Esophagus muscularis mucosa (tissue), 4 donors: Measurements from ENCODE around the gene NR1H3. TPM values are rescaled to one million over a fixed set of nuclear protein-coding genes. Genes with fewer than 3 reads are reported as not detected.
"Not testable (repeated sequence)": the region's sequence is repeated elsewhere in the genome, so short reads cannot be mapped to it uniquely, and the experiment has no call there.

Experiments
- DNase-seq: peaks from one replicate; pipeline ENCODE4 v3.0.0-alpha.2; 2017; ENCODE audit errors: extremely low spot score
- H3K27ac ChIP-seq, 4 donors: fragments of 200-600 bp; sonication (generic); replicated peaks in 1 of 4; 1 replicate in 3 of 4; 2 replicates in 1 of 4; pipeline ENCODE4 v1.5.1; 2016 to 2019; ENCODE audit warnings: mild to moderate bottlenecking in 1 of 4
- H3K27me3 ChIP-seq, 4 donors: fragments of 200-600 bp; sonication (generic); one replicate each; pipeline versions ENCODE4 v1.5.1 to v1.6.0; 2016 to 2019
- H3K36me3 ChIP-seq, 4 donors: fragments of 200-600 bp; sonication (generic); one replicate each; pipeline ENCODE4 v1.5.1; 2016 to 2019
- H3K4me1 ChIP-seq, 4 donors: fragments of 200-600 bp; sonication (generic); one replicate each; pipeline ENCODE4 v1.5.1; 2016 to 2019
- H3K4me3 ChIP-seq, 4 donors: fragments of 200-600 bp; sonication (generic); 1 replicate in 2 of 4; 2 replicates in 2 of 4; pipeline ENCODE4 v1.5.1; 2016 to 2019; ENCODE audit warnings: mild to moderate bottlenecking in 4 of 4, moderate library complexity in 1 of 4
- H3K9me3 ChIP-seq, 4 donors: fragments of 200-600 bp; sonication (generic); 1 replicate in 3 of 4; 2 replicates in 1 of 4; pipeline ENCODE4 v1.5.1; 2016 to 2019
- EP300 ChIP-seq: sonication (generic); formaldehyde crosslinking; IDR thresholded peaks from one replicate; pipeline ENCODE4 v1.6.1; 2017; ENCODE audit warnings: antibody characterized with exemption
- POLR2A ChIP-seq: fragments of 450-650 bp; IDR thresholded peaks from one replicate; pipeline ENCODE4 v1.6.1; 2017; ENCODE audit warnings: antibody characterized with exemption, moderate library complexity, mild to moderate bottlenecking, low read depth
- POLR2AphosphoS5 ChIP-seq, 2 donors: sonication (generic); formaldehyde crosslinking; IDR thresholded peaks; one replicate each; pipeline ENCODE4 v1.6.1; 2017; ENCODE audit warnings: antibody characterized with exemption in 2 of 2
- WGBS: methylation state at CpG from one replicate; pipeline ENCODE4 v1.1.5; 2018; 5-methylcytosine and 5-hydroxymethylcytosine counted together
- intact Hi-C: fragments of 100-400 bp; cut with DNase I; formaldehyde crosslinking; loops from one replicate; pipeline ENCODE4 v1.15.1; 2023
- total RNA-seq, 4 donors: library from RNA; depleted of rRNA; stranded (reverse); fragments of >200 nt; gene quantifications; one replicate each; pipeline versions ENCODE4 v1.1.0 to v1.2.1, GENCODE V29; 2016
- TF ChIP-seq, protein P1 (sequence below), 3 experiments: fragments of 200-600 bp in 2 of 3; fragments of 450-650 bp in 1 of 3; sonication (generic) in 2 of 3; IDR thresholded peaks; one replicate each; pipeline ENCODE4 v1.5.1; 2017 to 2019; ENCODE audit warnings: antibody characterized with exemption in 3 of 3, mild to moderate bottlenecking in 2 of 3, moderate library complexity in 1 of 3

Gene NR1H3
- total RNA-seq: 10 to 100 TPM; 14.5 to 26.2 (median 18.1) TPM

DNA sequence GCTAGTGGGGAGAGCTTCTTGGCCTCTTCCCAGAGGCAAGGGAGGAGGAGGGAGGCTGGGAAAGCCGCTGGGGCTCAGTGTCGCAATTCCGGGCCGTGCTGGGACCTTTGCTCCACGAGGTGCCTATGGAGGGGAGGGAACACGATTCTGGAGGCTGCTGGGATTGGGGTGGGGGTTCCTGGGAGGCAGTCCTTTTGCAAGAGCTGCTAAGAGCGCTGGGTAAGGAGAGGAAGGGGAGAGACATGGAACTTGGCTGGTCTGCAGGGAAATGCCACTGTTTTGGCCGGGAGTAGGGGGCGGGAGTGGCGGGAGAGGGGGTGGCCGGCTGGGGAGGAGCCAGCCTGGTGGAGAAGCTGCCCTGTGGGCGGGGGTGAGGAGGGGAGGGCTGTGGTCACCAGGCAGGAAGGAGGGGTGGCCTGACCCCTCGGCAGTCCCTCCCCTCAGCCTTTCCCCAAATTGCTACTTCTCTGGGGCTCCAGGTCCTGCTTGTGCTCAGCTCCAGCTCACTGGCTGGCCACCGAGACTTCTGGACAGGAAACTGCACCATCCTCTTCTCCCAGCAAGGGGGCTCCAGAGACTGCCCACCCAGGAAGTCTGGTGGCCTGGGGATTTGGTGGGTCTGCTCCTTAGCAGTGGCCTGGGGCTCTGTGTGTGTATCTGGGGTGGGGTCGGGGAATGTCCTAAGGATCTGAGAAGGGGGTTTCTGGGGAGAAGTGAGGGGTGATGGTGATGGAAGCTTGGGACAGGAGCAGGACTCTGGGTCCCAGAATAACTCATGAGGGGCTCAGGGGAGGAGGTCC lies at the start of gene NR1H3:
Gene NR1H3, plus strand, starts transcription at position 480 of the 800 bp plus-strand sequence. CDS start 1,221 bp downstream, outside the sequence.
- Histone ChIP-seq H3K9me3 (no peaks in the 10 kb centered on the region), H3K27ac (peak within 1 kb of the TSS; percentile 72 to 81 (median 73)), H3K36me3 (peaks cover 0 to 23% (median 7%) of the 10 kb centered on the region in 4 donors), H3K4me3 (peak within 1 kb of the TSS; percentile 41 to 53 (median 45)), H3K27me3 (no peaks in the 10 kb centered on the region), H3K4me1 (peaks cover 58 to 65% (median 62%) of the 10 kb centered on the region in 4 donors)
- intact Hi-C loops: no loop called here
- TF ChIP-seq EP300 (no peak), POLR2AphosphoS5 (IDR thresholded peaks at IDR 0.05) (peak; percentile 39 to 50), POLR2A (no peak)
- TF ChIP-seq, protein P1, sequence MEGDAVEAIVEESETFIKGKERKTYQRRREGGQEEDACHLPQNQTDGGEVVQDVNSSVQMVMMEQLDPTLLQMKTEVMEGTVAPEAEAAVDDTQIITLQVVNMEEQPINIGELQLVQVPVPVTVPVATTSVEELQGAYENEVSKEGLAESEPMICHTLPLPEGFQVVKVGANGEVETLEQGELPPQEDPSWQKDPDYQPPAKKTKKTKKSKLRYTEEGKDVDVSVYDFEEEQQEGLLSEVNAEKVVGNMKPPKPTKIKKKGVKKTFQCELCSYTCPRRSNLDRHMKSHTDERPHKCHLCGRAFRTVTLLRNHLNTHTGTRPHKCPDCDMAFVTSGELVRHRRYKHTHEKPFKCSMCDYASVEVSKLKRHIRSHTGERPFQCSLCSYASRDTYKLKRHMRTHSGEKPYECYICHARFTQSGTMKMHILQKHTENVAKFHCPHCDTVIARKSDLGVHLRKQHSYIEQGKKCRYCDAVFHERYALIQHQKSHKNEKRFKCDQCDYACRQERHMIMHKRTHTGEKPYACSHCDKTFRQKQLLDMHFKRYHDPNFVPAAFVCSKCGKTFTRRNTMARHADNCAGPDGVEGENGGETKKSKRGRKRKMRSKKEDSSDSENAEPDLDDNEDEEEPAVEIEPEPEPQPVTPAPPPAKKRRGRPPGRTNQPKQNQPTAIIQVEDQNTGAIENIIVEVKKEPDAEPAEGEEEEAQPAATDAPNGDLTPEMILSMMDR (IDR thresholded peaks at IDR 0.05): peak; percentile 56 to 64 (median 64)
- DNase-seq: peak; percentile 93
- WGBS: 7% methylated on average over 13 of the region's 15 CpGs

DNA sequence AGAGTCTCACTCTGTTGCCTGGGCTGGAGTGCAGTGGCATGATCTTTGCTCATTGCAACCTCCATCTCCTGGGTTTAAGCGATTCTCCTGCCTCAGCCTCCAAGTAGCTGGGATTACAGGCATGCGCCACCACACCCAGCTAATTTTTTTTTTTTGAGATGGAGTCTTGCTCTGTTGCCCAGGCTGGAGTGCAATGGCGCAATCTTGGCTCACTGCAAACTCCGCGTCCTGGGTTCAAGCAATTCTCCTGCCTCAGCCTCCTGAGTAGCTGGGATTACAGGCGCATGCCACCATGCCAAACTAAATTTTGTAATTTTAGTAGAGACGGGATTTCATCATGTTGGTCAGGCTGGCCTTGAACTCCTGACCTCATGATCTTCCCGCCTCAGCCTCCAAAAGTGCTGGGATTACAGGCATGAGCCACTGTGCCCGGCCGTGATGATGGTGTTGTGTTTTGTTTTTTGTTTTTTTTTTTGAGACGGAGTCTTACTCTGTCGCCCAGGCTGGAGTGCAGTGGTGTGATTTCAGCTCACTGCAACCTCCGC lies 49.7 kb upstream of the NR1H3 start:
- WGBS: 89% methylated on average over 13 of the region's 13 CpGs
- H3K27ac ChIP-seq, H3K9me3 ChIP-seq, H3K4me1 ChIP-seq, DNase-seq, H3K36me3 ChIP-seq, H3K27me3 ChIP-seq, intact Hi-C loops, H3K4me3 ChIP-seq: not testable (repeated sequence)

- Histone ChIP-seq H3K4me1 (peaks cover under 1 to 11% (median 6%) of the 10 kb centered on the region in 4 donors), H3K27me3 (no peaks in the 10 kb centered on the region), H3K9me3 (no peaks in the 10 kb centered on the region), H3K4me3 (no peak overlapping the region), H3K36me3 (no peaks in the 10 kb centered on the region), H3K27ac (no peak overlapping the region)
- intact Hi-C loops: no loop called here
- 94% methylated on average over 5 of the region's 5 CpGs for WGBS
- DNase-seq: no peak
- TF ChIP-seq POLR2AphosphoS5 (IDR thresholded peaks at IDR 0.05) (no peak), EP300 (no peak), POLR2A (no peak)
- TF ChIP-seq, protein P1 (IDR thresholded peaks at IDR 0.05): no peak
Measured at GRCh38 chr11:47208628-47209027, 49.2 kb upstream of the NR1H3 start.

DNA sequence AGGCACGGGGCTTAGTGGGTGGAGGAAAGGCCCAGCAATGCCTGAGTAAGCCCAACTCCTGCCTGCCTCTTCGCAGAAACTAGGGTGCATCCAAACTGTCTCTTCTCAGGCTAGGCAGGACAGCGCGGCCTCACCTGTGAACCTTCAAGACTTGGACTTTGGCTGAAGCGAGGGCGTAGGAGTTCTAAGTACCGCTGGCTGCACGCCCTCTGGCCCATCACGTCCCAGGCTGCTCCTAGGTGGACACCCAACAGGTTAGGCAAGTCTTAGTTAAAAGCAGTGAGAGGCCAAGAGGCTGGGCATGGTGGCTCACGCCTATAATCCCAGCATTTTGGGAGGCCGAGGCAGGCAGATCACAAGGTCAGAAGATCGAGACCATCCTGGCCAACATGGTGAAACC lies 44.9 kb upstream of the NR1H3 start:
- H3K36me3 ChIP-seq: peaks cover 0 to 6% (median 5%) of the 10 kb centered on the region in 4 donors
- no peak for TF ChIP-seq EP300
- TF ChIP-seq, protein P1 (IDR thresholded peaks at IDR 0.05): no peak
- no peak for TF ChIP-seq POLR2AphosphoS5 (IDR thresholded peaks at IDR 0.05)
- no peak for TF ChIP-seq POLR2A
- intact Hi-C loops: no loop called here
- WGBS: 80% methylated on average over 3 of the region's 12 CpGs
- peaks cover 31 to 38% (median 34%) of the 10 kb centered on the region in 4 donors for H3K4me1 ChIP-seq
- peak overlapping the region in 1 of 4 donors; percentile 97 for H3K27ac ChIP-seq
- H3K4me3 ChIP-seq: no peak overlapping the region
- H3K27me3 ChIP-seq: no peaks in the 10 kb centered on the region
- DNase-seq: no peak
- H3K9me3 ChIP-seq: no peaks in the 10 kb centered on the region

DNA sequence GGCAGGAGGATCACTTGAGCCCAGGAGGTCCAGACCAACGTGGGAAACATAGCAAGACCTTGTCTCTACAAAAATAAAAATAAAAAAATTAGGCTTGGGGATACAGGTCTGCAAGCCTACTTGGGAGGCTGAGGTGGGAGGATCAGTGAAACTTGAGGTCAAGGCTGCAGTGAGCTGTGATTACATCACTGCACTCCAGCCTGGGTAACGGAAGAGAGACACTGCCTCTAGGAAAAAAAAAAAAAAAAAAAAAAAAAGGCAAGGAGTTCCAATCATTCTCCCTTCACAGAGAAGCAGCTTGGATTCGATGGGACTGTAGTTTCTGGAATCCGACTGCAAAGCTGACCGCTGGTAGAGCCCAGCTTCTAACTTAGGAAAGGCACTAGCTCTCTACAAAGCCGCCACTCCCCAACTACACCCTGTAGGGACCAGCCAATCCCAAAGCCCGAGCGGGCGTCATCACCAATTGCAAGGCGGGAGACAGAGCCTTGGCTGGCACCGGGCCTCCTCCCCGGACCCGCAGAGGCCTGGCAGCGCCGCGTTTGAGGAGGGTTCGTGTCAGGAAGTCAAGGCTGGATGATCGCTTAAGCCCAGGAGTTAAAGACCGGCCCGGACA lies 43.7 kb upstream of the NR1H3 start:
- 6% methylated on average over 19 of the region's 20 CpGs for WGBS
- intact Hi-C loops: loop anchor here (2.0 kb wide), 1 partner anchor 29 kb away; no protein-coding TSS in a partner anchor

More for the DNA sequence above, 43.7 kb upstream of the NR1H3 start:
- TF ChIP-seq POLR2A (no peak), POLR2AphosphoS5 (IDR thresholded peaks at IDR 0.05) (peak; percentile 77 to 94)
- TF ChIP-seq, protein P1 (IDR thresholded peaks at IDR 0.05): no peak
- Histone ChIP-seq H3K36me3 (peaks cover 0 to 15% (median 10%) of the 10 kb centered on the region in 4 donors), H3K4me3 (peak overlapping the region; percentile 63 to 70 (median 66)), H3K9me3 (no peaks in the 10 kb centered on the region), H3K4me1 (peaks cover 31 to 47% (median 42%) of the 10 kb centered on the region in 4 donors), H3K27ac (peak overlapping the region; percentile 95 to 98 (median 96)), H3K27me3 (no peaks in the 10 kb centered on the region)
- DNase-seq: peak; percentile 97
